Osteoblast (primary cell): Measurements from ENCODE around the gene PPP2R5A. TPM values are rescaled to one million over a fixed set of nuclear protein-coding genes. Genes with fewer than 3 reads are reported as not detected.

Experiments used
- DNase-seq: peaks from one replicate; pipeline ENCODE4 v3.0.0; 2011; ENCODE audit warnings: low spot score, mixed read lengths; ENCODE audit not compliant: insufficient read length; ENCODE audit errors: missing footprints
- H2AFZ ChIP-seq: 2 replicates; pipeline ENCODE4 v1.6.0; 2011; ENCODE audit warnings: mild to moderate bottlenecking, low read length
- H3K27ac ChIP-seq: 2 replicates; pipeline ENCODE4 v1.5.1; 2011; ENCODE audit warnings: mild to moderate bottlenecking, low read depth, low read length, moderate library complexity
- H3K27me3 ChIP-seq: 2 replicates; pipeline ENCODE4 v1.6.0; 2012; ENCODE audit warnings: mild to moderate bottlenecking, control low read depth, inconsistent platforms, low read length, moderate library complexity; ENCODE audit not compliant: insufficient read depth
- H3K36me3 ChIP-seq: 2 replicates; pipeline ENCODE4 v1.5.1; 2011; ENCODE audit warnings: mild to moderate bottlenecking, low read length, control low read depth, moderate library complexity; ENCODE audit not compliant: insufficient read depth
- H3K4me1 ChIP-seq: 2 replicates; pipeline ENCODE4 v1.5.1; 2011; ENCODE audit warnings: mild to moderate bottlenecking, low read length, control low read depth, moderate library complexity; ENCODE audit not compliant: insufficient read depth
- H3K4me2 ChIP-seq: 2 replicates; pipeline ENCODE4 v1.6.0; 2011; ENCODE audit warnings: mild to moderate bottlenecking, low read length; ENCODE audit not compliant: insufficient read depth
- H3K4me3 ChIP-seq: fragments of 200-600 bp; sonication (generic); 3 replicates; pipeline ENCODE4 v1.5.1; 2012; ENCODE audit warnings: mild to moderate bottlenecking, low read length, inconsistent platforms; ENCODE audit not compliant: insufficient read depth
- H3K79me2 ChIP-seq: 2 replicates; pipeline ENCODE4 v1.6.0; 2012; ENCODE audit warnings: mild to moderate bottlenecking, low read length, control low read depth, inconsistent platforms; ENCODE audit not compliant: insufficient read depth
- H3K9me3 ChIP-seq: 2 replicates; pipeline ENCODE4 v1.5.1; 2011; ENCODE audit warnings: low read depth, low read length, control low read depth
- H4K20me1 ChIP-seq: 2 replicates; pipeline ENCODE4 v1.6.0; 2012; ENCODE audit warnings: mild to moderate bottlenecking, low read length, control low read depth; ENCODE audit not compliant: insufficient read depth
- total RNA-seq: library from RNA; depleted of rRNA; stranded (reverse); fragments of >200 nt; gene quantifications from 2 replicates; pipeline ENCODE4 v1.2.3, GENCODE V29; 2012
- TF ChIP-seq, protein P1 (sequence below): IDR thresholded peaks from 2 replicates; pipeline ENCODE4 v1.5.1; 2011; ENCODE audit warnings: mild to moderate bottlenecking, low read depth, low read length, moderate library complexity; ENCODE audit errors: extremely low read depth

Gene PPP2R5A
- total RNA-seq, 1 donor, result 21.4 TPM

DNA sequence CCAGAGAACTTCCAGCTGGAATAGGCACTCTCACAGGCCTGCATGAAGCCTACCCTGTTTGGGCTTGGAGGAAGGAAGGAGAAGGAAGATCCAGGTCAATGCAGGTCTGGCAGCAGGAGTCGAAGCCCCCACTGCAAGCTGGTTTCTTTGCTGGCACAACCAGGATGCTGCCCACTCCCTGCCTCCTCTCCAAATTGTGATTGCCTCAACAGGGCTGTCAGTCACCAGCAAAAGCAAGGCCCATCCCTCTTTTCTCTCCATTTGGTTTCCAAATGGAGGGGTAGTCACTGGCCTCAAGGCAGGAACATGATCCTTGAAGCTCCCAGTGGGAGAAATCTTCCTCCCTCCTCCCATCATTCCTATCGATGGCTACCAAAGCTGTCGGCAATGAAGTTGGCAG, 92.4 kb downstream of the PPP2R5A start:
- TF ChIP-seq, protein P1, sequence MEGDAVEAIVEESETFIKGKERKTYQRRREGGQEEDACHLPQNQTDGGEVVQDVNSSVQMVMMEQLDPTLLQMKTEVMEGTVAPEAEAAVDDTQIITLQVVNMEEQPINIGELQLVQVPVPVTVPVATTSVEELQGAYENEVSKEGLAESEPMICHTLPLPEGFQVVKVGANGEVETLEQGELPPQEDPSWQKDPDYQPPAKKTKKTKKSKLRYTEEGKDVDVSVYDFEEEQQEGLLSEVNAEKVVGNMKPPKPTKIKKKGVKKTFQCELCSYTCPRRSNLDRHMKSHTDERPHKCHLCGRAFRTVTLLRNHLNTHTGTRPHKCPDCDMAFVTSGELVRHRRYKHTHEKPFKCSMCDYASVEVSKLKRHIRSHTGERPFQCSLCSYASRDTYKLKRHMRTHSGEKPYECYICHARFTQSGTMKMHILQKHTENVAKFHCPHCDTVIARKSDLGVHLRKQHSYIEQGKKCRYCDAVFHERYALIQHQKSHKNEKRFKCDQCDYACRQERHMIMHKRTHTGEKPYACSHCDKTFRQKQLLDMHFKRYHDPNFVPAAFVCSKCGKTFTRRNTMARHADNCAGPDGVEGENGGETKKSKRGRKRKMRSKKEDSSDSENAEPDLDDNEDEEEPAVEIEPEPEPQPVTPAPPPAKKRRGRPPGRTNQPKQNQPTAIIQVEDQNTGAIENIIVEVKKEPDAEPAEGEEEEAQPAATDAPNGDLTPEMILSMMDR, result no peak
- H3K4me1 ChIP-seq, result no peaks in the 10 kb centered on the region
- H3K79me2 ChIP-seq, result no peaks in the 10 kb centered on the region
- H3K36me3 ChIP-seq, result peaks cover 16% of the 10 kb centered on the region
- H2AFZ ChIP-seq, result no peak overlapping the region
- no peaks in the 10 kb centered on the region for H3K9me3 ChIP-seq
- H3K4me2 ChIP-seq, result no peak overlapping the region
- no peak overlapping the region for H3K4me3 ChIP-seq
- H3K27ac ChIP-seq, result no peak overlapping the region
- H3K27me3 ChIP-seq, result no peaks in the 10 kb centered on the region
- DNase-seq, result no peak
- no peaks in the 10 kb centered on the region for H4K20me1 ChIP-seq

DNA sequence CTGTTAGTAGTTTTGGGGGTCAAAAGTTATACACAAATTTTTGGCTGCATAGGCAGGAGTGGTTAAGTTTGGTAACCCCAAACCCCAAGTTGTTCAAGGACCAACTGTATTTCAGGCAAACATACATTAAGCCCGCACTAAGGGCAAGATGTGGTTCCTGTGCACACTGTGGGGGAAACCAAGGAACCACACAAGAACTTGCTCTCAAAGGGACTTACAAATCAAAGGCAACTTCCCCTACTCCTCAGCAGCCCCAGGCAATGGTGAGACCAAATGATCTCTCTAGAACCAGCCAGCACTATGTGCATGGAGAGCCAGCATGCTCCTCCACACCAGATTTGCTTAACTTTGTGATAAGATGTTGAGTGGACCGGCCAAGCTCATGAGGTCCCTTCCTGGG, 94.2 kb downstream of the PPP2R5A start:
- no peak overlapping the region for H3K27ac ChIP-seq
- TF ChIP-seq, protein P1, result no peak
- H3K4me1 ChIP-seq, result no peaks in the 10 kb centered on the region
- H2AFZ ChIP-seq, result no peak overlapping the region
- no peaks in the 10 kb centered on the region for H3K79me2 ChIP-seq
- H3K36me3 ChIP-seq, result peaks cover 17% of the 10 kb centered on the region
- no peak for DNase-seq
- H3K4me3 ChIP-seq, result no peak overlapping the region
- H3K4me2 ChIP-seq, result no peak overlapping the region
- no peaks in the 10 kb centered on the region for H3K9me3 ChIP-seq
- no peaks in the 10 kb centered on the region for H3K27me3 ChIP-seq
- H4K20me1 ChIP-seq, result no peaks in the 10 kb centered on the region

DNA sequence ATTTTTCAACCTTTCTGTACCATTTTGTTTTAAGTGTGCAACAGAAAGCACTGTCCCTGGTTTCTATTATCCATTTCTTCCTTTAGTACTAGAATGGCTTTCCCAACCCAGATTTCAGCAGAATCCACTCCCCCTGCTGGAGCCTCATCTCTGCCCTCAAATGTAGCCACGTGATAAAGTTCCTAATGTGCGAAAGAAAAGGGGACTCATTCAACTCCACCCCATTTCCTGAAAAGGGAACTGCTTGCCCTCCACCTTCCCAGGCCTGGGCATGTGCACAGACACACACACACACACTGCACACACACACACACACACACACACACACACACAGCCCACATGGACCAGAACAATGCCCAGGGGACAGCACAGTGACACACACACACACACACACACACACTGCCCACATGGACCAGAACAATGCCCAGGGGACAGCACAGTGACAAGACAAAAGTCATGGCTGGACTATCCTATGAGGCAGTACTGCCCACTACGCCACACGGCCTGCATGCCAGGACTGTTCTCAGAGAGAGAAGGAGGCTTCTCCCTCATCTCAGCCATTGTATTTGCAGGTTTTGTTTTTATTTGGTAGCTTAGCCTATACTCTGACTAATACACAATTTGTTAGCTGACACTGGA, 96.3 kb downstream of the PPP2R5A start:
- Histone ChIP-seq H3K4me3 (no peak overlapping the region), H4K20me1 (no peaks in the 10 kb centered on the region), H3K79me2 (no peaks in the 10 kb centered on the region), H3K4me2 (no peak overlapping the region), H3K27ac (no peak overlapping the region), H3K4me1 (no peaks in the 10 kb centered on the region), H3K36me3 (peaks cover 15% of the 10 kb centered on the region), H3K9me3 (no peaks in the 10 kb centered on the region), H2AFZ (no peak overlapping the region), H3K27me3 (no peaks in the 10 kb centered on the region)
- DNase-seq, result no peak
- TF ChIP-seq, protein P1, result no peak

DNA sequence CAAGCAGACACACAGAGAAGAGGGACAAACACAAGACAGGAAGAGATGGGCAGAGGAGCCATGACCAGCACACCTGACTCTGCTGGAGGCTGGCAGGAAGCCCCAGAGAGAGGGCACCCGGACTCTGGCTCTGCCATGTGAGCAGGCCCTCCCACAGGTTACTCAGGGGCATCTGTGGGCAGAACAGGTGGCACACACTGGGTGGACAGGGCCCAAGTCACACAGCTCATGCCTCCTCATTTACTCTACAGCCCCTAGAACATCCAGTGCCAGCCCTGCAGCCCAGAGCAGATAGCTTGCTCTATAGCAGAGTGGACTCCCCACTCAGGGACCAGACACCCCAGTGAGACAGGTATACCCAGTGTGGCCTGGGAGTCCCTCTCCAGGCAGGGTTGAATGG, 100.8 kb downstream of the PPP2R5A start:
- no peaks in the 10 kb centered on the region for H4K20me1 ChIP-seq
- TF ChIP-seq, protein P1, result no peak

More for the DNA sequence above, 100.8 kb downstream of the PPP2R5A start:
- no peak overlapping the region for H3K27ac ChIP-seq
- no peak overlapping the region for H3K4me3 ChIP-seq
- H3K36me3 ChIP-seq, result peaks cover 5% of the 10 kb centered on the region
- no peak overlapping the region for H3K4me2 ChIP-seq
- H3K9me3 ChIP-seq, result no peaks in the 10 kb centered on the region
- H3K79me2 ChIP-seq, result no peaks in the 10 kb centered on the region
- no peak for DNase-seq
- H2AFZ ChIP-seq, result no peak overlapping the region
- no peaks in the 10 kb centered on the region for H3K4me1 ChIP-seq
- H3K27me3 ChIP-seq, result no peaks in the 10 kb centered on the region
